Measurements from ENCODE around the gene MYOCD.
A peak's percentile ranks its signal among the peaks of the same experiment; 100 is the strongest.

The MYOCD gene

GRCh38 chr17:12759090-12759489 lies 93.4 kb downstream of the MYOCD start:
- no peak for DNase-seq (ENCODE audit: low read depth in 2 of 2)

GRCh38 chr17:12765548-12765947 lies 99.9 kb downstream of the MYOCD start:
- no peak for DNase-seq (ENCODE audit: low read depth in 2 of 2)

GRCh38 chr17:12768255-12768654 lies 102.6 kb downstream of the MYOCD start:
- no peak for DNase-seq (ENCODE audit: low read depth in 2 of 2)

GRCh38 chr17:12769981-12770380 lies 104.3 kb downstream of the MYOCD start:
- no peak for DNase-seq (ENCODE audit: low read depth in 2 of 2)

- no peak for DNase-seq (ENCODE audit: low read depth in 2 of 2)
Observed at GRCh38 chr17:12773153-12773552, 107.5 kb downstream of the MYOCD start.

- DNase-seq (ENCODE audit: low read depth in 2 of 2) = no peak
Observed at GRCh38 chr17:12789075-12789480, 123.4 kb downstream of the MYOCD start.

GRCh38 chr17:12789481-12790248 lies 124.0 kb downstream of the MYOCD start, which contains the start of gene ARHGAP44:
Gene ARHGAP44 (plus strand): TSS chr17:12789498. CDS start chr17:12789839, 341 bp downstream.
- peak in 1 of 2 donors; percentile 3 for DNase-seq (ENCODE audit: low read depth in 2 of 2)

- DNase-seq (ENCODE audit: low read depth in 2 of 2) = no peak
Observed at GRCh38 chr17:12790249-12791106, 124.8 kb downstream of the MYOCD start.

- no peak for DNase-seq (ENCODE audit: low read depth in 2 of 2)
Observed at GRCh38 chr17:12794919-12795532, 129.3 kb downstream of the MYOCD start.

GRCh38 chr17:12800855-12801365 lies 135.2 kb downstream of the MYOCD start:
- DNase-seq (ENCODE audit: low read depth in 2 of 2) = no peak

- no peak for DNase-seq (ENCODE audit: low read depth in 2 of 2)
Observed at GRCh38 chr17:12806630-12807029, 140.9 kb downstream of the MYOCD start.

GRCh38 chr17:12808723-12809122 lies 143.0 kb downstream of the MYOCD start:
- DNase-seq (ENCODE audit: low read depth in 2 of 2) = no peak

GRCh38 chr17:12812877-12813276 lies 147.2 kb downstream of the MYOCD start:
- no peak for DNase-seq (ENCODE audit: low read depth in 2 of 2)

GRCh38 chr17:12813664-12814063 lies 148.0 kb downstream of the MYOCD start:
- no peak for DNase-seq (ENCODE audit: low read depth in 2 of 2)

GRCh38 chr17:12814718-12815117 lies 149.0 kb downstream of the MYOCD start:
- DNase-seq (ENCODE audit: low read depth in 2 of 2) = no peak

- DNase-seq (ENCODE audit: low read depth in 2 of 2) = no peak
Observed at GRCh38 chr17:12815642-12816141, 150.0 kb downstream of the MYOCD start.

Measured in stimulated activated CD4-positive, alpha-beta T cell treated with anti-CD3 and anti-CD28 coated beads, Interleukin-1b, Interleukin-23, amount 100 ng/mL, for 4 hours (primary cell).